Thoracic aorta (tissue), 2 donors: Measurements from ENCODE around the gene RFK. TPM values are rescaled to one million over a fixed set of nuclear protein-coding genes. Genes with fewer than 3 reads are reported as not detected.

ENCODE experiments used
- ATAC-seq: fragments of 150-250 bp; one replicate; pipeline ENCODE4 v1.8.0; 2017; ENCODE audit warnings: low read depth; ENCODE audit not compliant: insufficient number of reproducible peaks, low FRiP score
- DNase-seq: peaks from one replicate; pipeline ENCODE4 v3.0.0-alpha.2; 2020; ENCODE audit warnings: low spot score
- H3K27ac ChIP-seq, 2 donors: fragments of 200-600 bp; sonication (generic); 1 replicate in 1 of 2; 2 replicates in 1 of 2; pipeline ENCODE4 v1.5.1; 2016; ENCODE audit warnings: mild to moderate bottlenecking in 2 of 2, moderate library complexity in 2 of 2
- H3K27me3 ChIP-seq: fragments of 200-600 bp; sonication (generic); replicated peaks from 2 replicates; pipeline ENCODE4 v1.6.0; 2016; ENCODE audit warnings: mild to moderate bottlenecking; ENCODE audit not compliant: insufficient read depth
- H3K36me3 ChIP-seq: fragments of 200-600 bp; sonication (generic); one replicate; pipeline ENCODE4 v1.5.1; 2016
- H3K4me1 ChIP-seq, 2 donors: fragments of 200-600 bp; sonication (generic); 1 replicate in 1 of 2; 2 replicates in 1 of 2; pipeline versions ENCODE4 v1.5.1 to v1.6.0; 2016; ENCODE audit warnings: low read depth in 2 of 2, mild to moderate bottlenecking in 1 of 2; ENCODE audit not compliant: control insufficient read depth in 1 of 2
- H3K4me3 ChIP-seq: fragments of 200-600 bp; sonication (generic); 2 replicates; pipeline ENCODE4 v1.5.1; 2016; ENCODE audit warnings: mild to moderate bottlenecking
- H3K9me3 ChIP-seq: fragments of 200-600 bp; sonication (generic); 2 replicates; pipeline ENCODE4 v1.5.1; 2016
- total RNA-seq, 2 donors: library from RNA; depleted of rRNA; stranded (reverse); fragments of >200 nt; gene quantifications; one replicate each; pipeline versions ENCODE4 v1.1.0 to v1.2.3, GENCODE V29; 2016
- TF ChIP-seq, protein P1 (sequence below): fragments of 200-600 bp; sonication (generic); IDR thresholded peaks from one replicate; pipeline ENCODE4 v1.5.1; 2019; ENCODE audit warnings: antibody characterized with exemption

RFK gene
- total RNA-seq, 2 donors from 2014 or later, result 21.6 to 33.4 TPM

- DNase-seq (no peak), ATAC-seq (no peak)
- Histone ChIP-seq H3K4me3 (no peak overlapping the region), H3K9me3 (peaks cover 6% of the 10 kb centered on the region), H3K36me3 (no peaks in the 10 kb centered on the region), H3K4me1 (no peaks in the 10 kb centered on the region), H3K27me3 (no peaks in the 10 kb centered on the region), H3K27ac (no peak overlapping the region)
- TF ChIP-seq, protein P1, sequence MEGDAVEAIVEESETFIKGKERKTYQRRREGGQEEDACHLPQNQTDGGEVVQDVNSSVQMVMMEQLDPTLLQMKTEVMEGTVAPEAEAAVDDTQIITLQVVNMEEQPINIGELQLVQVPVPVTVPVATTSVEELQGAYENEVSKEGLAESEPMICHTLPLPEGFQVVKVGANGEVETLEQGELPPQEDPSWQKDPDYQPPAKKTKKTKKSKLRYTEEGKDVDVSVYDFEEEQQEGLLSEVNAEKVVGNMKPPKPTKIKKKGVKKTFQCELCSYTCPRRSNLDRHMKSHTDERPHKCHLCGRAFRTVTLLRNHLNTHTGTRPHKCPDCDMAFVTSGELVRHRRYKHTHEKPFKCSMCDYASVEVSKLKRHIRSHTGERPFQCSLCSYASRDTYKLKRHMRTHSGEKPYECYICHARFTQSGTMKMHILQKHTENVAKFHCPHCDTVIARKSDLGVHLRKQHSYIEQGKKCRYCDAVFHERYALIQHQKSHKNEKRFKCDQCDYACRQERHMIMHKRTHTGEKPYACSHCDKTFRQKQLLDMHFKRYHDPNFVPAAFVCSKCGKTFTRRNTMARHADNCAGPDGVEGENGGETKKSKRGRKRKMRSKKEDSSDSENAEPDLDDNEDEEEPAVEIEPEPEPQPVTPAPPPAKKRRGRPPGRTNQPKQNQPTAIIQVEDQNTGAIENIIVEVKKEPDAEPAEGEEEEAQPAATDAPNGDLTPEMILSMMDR, result no peak
Observed at GRCh38 chr9:76415154-76415553, 20.9 kb upstream of the RFK start.

GRCh38 chr9:76414661-76415060, 20.4 kb upstream of the RFK start:
- Histone ChIP-seq H3K4me3 (no peak overlapping the region), H3K36me3 (no peaks in the 10 kb centered on the region), H3K4me1 (no peaks in the 10 kb centered on the region), H3K27me3 (no peaks in the 10 kb centered on the region), H3K27ac (no peak overlapping the region), H3K9me3 (peaks cover 6% of the 10 kb centered on the region)
- TF ChIP-seq, protein P1, result no peak
- no peak for ATAC-seq
- DNase-seq, result no peak

- Histone ChIP-seq H3K9me3 (peaks cover 6% of the 10 kb centered on the region), H3K4me1 (no peaks in the 10 kb centered on the region), H3K4me3 (no peak overlapping the region), H3K27me3 (no peaks in the 10 kb centered on the region), H3K36me3 (no peaks in the 10 kb centered on the region), H3K27ac (no peak overlapping the region)
- no peak for DNase-seq
- TF ChIP-seq, protein P1, result no peak
- no peak for ATAC-seq
Observed at GRCh38 chr9:76413658-76414057, 19.4 kb upstream of the RFK start.

- Histone ChIP-seq H3K27me3 (no peaks in the 10 kb centered on the region), H3K9me3 (peaks cover 6% of the 10 kb centered on the region), H3K4me3 (no peak overlapping the region), H3K4me1 (no peaks in the 10 kb centered on the region), H3K36me3 (no peaks in the 10 kb centered on the region), H3K27ac (no peak overlapping the region)
- ATAC-seq (no peak), DNase-seq (no peak)
- TF ChIP-seq, protein P1, result no peak
Observed at GRCh38 chr9:76412638-76413037, 18.4 kb upstream of the RFK start.

DNA sequence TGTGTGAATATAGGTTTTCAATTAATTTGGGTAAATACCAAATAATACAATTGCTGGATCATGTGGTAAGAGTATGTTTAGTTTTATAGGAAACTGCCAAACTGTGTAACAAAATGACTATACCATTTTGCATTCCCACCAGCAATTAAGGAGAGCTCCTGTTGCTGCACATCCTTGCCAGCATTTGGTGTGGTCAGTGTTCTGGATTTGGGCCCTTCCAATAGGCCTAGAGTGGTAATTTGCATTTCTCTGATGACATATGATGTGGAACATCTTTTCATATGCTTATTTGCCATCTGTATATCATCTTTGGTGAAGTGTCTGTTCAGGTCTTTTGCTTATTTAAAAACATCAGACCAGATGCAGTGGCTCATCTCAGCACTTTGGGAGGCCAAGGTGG, 11.6 kb upstream of the RFK start:
- no peak overlapping the region for H3K27ac ChIP-seq
- no peaks in the 10 kb centered on the region for H3K27me3 ChIP-seq
- H3K9me3 ChIP-seq, result no peaks in the 10 kb centered on the region
- TF ChIP-seq, protein P1, result no peak
- no peak for DNase-seq
- H3K36me3 ChIP-seq, result no peaks in the 10 kb centered on the region
- peaks cover 0 to 6% of the 10 kb centered on the region in 2 donors for H3K4me1 ChIP-seq
- H3K4me3 ChIP-seq, result no peak overlapping the region
- no peak for ATAC-seq
